Measurements from ENCODE around the gene HCN2. TPM values are rescaled to one million over a fixed set of nuclear protein-coding genes. Genes with fewer than 3 reads are reported as not detected.
"Not testable (repeated sequence)": the region's sequence is repeated elsewhere in the genome, so short reads cannot be mapped to it uniquely, and the experiment has no call there.

HCN2 gene
- total RNA-seq, 1 donor from 2014 or later, result 0.16 TPM

- no peak for DNase-seq (ENCODE audit: low spot score)
These were observed 13.0 kb downstream of the HCN2 start for GRCh38 chr19:602391-603301.

- not testable (repeated sequence) for DNase-seq (ENCODE audit: low spot score)
These were observed 13.6 kb downstream of the HCN2 start for GRCh38 chr19:603302-603639.

- not testable (repeated sequence) for DNase-seq (ENCODE audit: low spot score)
These were observed 14.1 kb downstream of the HCN2 start for GRCh38 chr19:603779-604178.

- DNase-seq (ENCODE audit: low spot score), result no peak
These were observed 14.7 kb downstream of the HCN2 start for GRCh38 chr19:604355-604754.

GRCh38 chr19:605061-605971 lies 15.6 kb downstream of the HCN2 start:
- DNase-seq (ENCODE audit: low spot score), result not testable (repeated sequence)

- no peak for DNase-seq (ENCODE audit: low spot score)
These were observed 17.8 kb downstream of the HCN2 start for GRCh38 chr19:607301-608154.

- DNase-seq (ENCODE audit: low spot score), result no peak
These were observed 18.7 kb downstream of the HCN2 start for GRCh38 chr19:608155-609003.

GRCh38 chr19:609004-609346 lies 19.3 kb downstream of the HCN2 start:
- DNase-seq (ENCODE audit: low spot score), result no peak

- no peak for DNase-seq (ENCODE audit: low spot score)
These were observed 20.6 kb downstream of the HCN2 start for GRCh38 chr19:610071-610800.

GRCh38 chr19:610801-611480 lies 21.3 kb downstream of the HCN2 start:
- DNase-seq (ENCODE audit: low spot score), result no peak

- no peak for DNase-seq (ENCODE audit: low spot score)
These were observed 21.8 kb downstream of the HCN2 start for GRCh38 chr19:611481-611868.

- no peak for DNase-seq (ENCODE audit: low spot score)
These were observed 23.3 kb downstream of the HCN2 start for GRCh38 chr19:612941-613340.

- no peak for DNase-seq (ENCODE audit: low spot score)
These were observed 24.3 kb downstream of the HCN2 start for GRCh38 chr19:613732-614567.

GRCh38 chr19:615619-616018 lies 25.9 kb downstream of the HCN2 start:
- no peak for DNase-seq (ENCODE audit: low spot score)

- DNase-seq (ENCODE audit: low spot score), result no peak
These were observed 26.5 kb downstream of the HCN2 start for GRCh38 chr19:616062-616700.

GRCh38 chr19:616747-617526 lies 27.3 kb downstream of the HCN2 start:
- no peak for DNase-seq (ENCODE audit: low spot score)
